GM19395 (cell line): Measurements from ENCODE around the gene ORAI3.
A peak's percentile ranks its signal among the peaks of the same experiment; 100 is the strongest.

ENCODE experiments used
- ATAC-seq: cut with Tn5 transposase; IDR thresholded peaks from one replicate; pipeline ENCODE4 v1.9.1; 2021; ENCODE audit warnings: mild to moderate bottlenecking, moderate library complexity; ENCODE audit not compliant: unreplicated experiment

The ORAI3 gene

DNA sequence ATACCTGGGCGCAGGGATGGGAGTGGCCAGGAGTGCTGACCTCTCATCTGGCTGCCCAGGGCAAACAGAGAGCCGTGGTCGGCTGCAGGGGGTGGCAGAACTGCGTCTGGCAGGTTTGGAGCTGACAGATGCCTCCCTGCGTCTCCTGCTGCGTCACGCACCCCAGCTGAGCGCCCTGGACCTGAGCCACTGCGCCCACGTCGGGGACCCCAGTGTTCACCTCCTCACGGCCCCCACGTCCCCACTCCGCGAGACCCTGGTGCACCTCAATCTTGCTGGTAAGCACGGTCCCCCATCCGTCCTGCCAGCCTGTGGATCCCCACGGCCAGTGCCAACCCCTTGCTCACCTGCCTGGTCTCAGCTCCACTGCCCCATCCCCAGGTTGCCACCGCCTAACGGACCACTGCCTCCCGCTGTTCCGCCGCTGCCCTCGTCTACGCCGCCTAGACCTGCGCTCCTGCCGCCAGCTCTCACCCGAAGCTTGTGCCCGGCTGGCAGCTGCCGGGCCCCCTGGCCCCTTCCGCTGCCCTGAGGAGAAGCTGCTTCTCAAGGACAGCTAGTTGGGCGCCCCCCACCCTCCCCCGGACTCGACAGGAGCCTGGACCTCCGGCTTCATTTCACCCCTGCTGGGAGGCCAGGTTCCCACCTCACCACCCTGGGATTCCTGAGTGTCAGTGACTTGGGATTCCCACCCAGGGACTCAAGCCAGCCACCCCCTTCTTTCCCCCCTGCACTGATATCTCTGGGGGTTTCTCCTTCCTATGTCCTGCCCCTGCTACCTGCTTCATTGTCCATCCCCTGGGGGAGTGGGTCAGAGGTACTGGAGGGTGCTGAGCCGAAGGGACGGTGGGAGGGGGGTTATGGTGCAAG is 2.0 kb upstream of the ORAI3 start:
- ATAC-seq: no peak

DNA sequence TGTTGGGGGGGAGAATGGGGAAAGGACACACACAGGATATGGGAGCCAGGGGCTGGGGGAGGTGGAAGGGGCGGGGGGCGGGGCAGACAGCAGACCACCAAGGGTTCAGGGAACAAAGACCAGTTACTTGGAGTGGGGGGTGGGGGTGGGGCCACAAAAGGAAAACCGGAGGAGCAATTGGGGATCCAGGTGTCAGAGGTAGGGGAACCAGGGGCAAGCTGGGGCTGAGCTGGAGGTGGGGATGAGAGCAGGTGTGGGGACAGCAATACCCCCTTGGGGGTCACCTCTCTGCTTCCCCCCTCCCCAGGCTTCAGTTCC is 1.4 kb upstream of the ORAI3 start:
- no peak for ATAC-seq

DNA sequence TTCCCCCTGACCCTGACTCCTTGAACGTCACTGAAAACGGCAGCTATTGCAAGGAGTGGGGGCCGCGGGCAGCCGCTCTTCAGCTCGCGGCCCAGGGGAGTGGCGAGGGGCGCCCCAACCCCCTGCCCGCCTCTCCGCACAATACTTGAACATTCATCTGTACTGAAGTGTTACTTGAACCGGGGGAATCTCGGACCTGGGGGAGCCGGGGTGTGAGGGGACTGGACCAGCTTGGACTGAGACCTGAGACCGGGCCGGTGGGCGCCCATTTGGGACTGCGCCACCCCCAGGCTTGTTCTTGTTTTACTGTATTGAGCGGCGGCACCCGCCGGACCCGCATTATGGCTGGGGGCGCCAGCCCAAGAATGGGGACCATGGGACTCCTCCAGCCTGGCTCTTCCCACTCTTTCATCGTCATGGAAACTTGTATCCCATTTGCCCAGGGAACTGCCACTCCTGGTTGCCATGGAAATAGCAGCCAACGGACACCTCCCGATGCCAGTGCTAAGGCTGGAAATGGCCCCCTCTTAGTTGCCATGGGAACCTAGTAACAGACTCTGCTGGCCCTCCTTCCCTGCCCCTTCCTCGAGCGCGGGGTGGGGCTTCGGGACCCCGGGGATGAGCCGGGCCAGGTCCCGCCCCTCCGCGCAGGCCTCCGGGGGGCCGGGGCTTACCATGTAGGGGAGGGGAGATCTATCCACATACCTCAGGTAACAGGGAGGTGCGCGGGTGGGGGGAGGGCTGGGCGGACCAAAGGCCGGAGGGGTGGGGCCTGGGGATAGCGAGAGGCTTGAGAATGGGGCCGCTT is 805 bp upstream of the ORAI3 start:
- peak; percentile 24 for ATAC-seq

- ATAC-seq: peak; percentile 55
Observed at GRCh38 chr16:30949650-30950515, 1.0 kb downstream of the ORAI3 start.

DNA sequence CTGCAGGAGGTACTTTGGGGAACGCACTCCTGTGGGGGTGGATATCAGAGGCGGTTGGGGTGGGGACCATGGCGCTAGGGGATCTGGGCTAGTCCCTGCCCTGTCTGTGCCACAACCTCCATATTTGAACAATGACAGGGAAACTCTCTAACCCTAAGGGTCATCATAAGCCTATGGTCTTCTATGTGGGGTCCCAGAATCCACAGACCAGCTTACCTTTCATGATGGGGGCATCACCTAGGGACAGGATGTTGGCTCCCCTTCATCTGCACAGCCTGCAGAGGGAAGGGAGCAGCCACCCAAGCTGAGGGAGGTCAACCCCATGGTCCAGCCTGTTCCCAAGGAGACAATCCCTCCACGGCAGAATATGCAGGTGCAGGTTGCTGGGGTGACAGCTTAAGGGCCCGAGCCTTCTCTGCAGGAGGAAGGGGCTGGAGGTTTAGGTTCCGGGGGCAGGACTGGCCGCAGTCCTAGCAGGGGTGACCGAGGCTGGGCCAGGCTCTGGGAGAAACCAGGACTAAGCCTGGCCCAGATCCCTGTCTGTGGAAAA is 1.7 kb downstream of the ORAI3 start:
- no peak for ATAC-seq

DNA sequence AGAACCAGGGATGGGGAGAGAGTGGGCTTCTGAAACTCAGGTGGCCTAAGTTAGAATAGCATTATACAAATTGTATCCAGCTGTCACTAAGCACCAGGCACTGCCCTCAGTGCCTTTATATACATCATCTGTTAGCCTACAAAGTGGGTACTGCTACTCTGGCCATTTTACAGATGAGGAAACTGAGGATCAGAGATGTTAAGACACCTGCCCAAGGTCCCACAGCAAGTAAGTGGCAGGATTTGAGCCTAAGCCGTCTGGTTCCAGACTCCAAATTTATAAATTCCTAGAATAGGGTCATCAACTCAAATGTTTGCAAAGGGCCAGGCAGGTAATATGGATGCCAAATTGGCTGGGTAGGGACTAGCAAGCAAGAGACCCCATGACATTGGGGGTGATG is 2.3 kb downstream of the ORAI3 start:
- ATAC-seq: no peak

GRCh38 chr16:30951750-30952149 is 2.9 kb downstream of the ORAI3 start:
- ATAC-seq: no peak

GRCh38 chr16:30953111-30953510 is 4.2 kb downstream of the ORAI3 start:
- ATAC-seq: no peak

DNA sequence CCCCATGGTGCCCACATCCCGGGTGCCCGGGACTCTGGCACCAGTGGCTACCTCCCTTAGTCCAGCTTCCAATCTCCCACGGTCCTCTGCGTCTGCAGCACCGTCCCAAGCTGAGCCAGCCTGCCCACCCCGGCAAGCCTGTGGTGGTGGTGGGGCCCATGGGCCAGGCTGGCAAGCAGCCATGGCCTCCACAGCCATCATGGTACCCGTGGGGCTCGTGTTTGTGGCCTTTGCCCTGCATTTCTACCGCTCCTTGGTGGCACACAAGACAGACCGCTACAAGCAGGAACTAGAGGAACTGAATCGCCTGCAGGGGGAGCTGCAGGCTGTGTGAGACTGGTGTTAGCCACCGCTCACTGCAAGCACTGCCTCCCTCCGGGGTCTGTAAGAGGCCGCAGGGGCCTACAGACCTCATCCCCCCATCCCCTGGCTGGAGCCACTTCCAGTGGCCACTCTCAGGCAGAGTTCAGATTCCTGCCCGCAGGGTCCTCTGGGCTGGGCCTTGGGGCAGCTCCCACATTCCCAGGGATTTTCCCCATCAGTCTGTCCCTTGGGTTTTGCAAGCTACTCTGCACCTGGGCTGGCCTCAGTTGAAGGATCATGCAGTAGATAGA is 4.8 kb downstream of the ORAI3 start:
- no peak for ATAC-seq

GRCh38 chr16:30954993-30955392 is 6.1 kb downstream of the ORAI3 start:
- ATAC-seq: no peak

- ATAC-seq: peak; percentile 55
Observed at GRCh38 chr16:30956601-30957455, 8.0 kb downstream of the ORAI3 start.

DNA sequence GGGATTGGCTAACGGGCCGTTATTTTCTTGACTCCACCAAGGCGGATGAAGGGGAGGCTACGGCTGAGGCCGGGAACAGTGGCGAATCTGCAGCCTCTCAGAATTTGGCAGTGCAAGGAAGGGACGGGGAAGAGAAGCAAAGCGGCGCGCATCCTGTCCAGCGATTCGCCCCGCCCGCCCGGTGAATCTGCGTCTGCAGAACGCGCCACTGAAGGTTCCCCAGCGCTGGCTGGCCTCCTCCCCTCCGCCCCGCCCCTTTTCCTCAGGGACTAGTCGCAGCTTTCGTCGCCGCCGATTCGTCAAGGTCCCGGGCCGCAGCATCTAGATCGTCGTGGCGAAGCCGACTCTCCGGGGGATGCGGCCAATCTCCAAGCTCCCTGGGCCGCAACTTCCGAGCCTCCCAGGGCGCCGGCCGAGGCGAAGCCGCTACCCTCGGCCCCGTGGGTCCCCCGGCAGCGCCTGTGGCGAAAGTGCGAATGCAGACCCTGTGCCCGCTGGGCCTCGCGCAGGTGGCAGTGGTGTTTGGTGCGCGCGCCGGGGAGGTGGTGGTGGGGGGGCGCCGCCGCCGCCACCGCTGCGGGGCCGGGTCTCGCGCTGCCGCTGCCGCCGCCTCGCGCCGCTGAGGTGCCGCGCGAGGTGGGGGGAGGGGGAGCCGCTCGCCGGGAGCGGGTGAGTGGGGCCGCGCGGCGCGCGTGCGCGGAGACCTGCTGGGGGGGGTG is 8.7 kb downstream of the ORAI3 start, which contains the start of gene SETD1A:
Gene SETD1A (plus strand): TSS at position 299 of the 719 bp plus-strand sequence. CDS start 978 bp downstream, outside the sequence.
- ATAC-seq: peak; percentile 79

GRCh38 chr16:30958175-30959079 is 9.6 kb downstream of the ORAI3 start:
- ATAC-seq: peak; percentile 15

- no peak for ATAC-seq
Observed at GRCh38 chr16:30961384-30961783, 12.5 kb downstream of the ORAI3 start.

- ATAC-seq: no peak
Observed at GRCh38 chr16:30963925-30964511, 15.2 kb downstream of the ORAI3 start.

DNA sequence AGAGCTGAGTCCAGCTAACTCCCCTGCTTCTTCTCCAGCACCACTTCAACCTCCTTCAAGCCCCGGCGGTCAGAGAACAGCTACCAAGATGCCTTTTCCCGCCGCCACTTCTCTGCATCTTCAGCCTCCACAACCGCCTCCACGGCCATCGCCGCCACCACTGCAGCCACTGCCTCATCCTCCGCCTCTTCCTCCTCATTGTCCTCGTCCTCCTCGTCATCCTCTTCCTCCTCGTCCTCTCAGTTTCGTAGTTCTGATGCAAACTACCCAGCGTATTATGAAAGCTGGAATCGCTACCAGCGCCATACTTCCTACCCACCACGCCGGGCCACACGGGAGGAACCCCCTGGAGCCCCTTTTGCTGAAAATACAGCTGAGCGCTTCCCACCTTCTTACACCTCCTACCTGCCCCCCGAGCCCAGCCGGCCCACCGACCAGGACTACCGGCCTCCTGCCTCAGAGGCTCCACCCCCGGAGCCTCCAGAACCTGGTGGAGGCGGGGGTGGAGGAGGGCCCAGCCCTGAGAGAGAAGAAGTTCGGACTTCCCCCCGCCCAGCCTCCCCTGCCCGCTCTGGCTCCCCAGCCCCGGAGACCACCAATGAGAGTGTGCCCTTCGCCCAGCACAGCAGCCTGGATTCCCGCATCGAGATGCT is 15.8 kb downstream of the ORAI3 start:
- ATAC-seq: no peak

DNA sequence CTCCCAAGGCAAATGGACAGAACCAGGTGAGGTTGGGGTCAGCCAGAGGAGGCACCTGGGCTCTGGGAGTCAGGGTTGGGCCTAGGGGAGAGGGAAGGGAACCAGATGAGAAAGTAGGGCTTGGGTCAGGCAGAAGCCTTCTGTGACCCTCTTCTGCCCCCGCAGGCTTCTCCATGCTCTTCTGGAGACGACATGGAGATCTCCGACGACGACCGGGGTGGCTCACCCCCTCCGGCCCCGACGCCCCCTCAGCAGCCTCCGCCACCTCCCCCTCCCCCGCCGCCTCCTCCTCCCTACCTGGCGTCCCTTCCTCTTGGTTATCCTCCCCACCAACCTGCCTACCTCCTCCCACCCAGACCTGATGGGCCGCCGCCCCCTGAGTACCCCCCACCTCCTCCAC is 16.6 kb downstream of the ORAI3 start:
- no peak for ATAC-seq
